HG03378 (cell line): Measurements from ENCODE around the gene ATP8A2.

Experiments
- ATAC-seq: cut with Tn5 transposase; IDR thresholded peaks from one replicate; pipeline ENCODE4 v1.9.1; 2021; ENCODE audit warnings: mild to moderate bottlenecking, moderate library complexity; ENCODE audit not compliant: unreplicated experiment

The ATP8A2 gene

DNA sequence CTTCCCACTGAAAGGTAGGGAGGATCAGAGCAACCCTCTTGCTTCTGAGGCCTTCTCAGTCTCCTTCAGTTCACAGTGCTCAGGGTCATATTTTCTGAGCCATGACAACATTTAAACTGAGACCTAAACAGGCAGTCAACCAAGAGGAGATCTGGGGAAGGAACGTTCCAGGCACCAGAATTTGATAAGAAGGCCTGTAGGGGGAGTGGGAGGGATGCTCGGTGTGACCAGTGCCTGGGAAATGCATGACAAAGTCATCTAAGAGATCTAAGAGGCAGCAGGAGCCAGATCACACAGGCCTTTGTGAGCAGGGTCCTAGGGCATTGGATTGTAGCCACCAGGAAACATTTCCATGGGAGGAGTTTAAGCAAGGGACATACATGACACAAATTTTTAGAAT, 608.5 kb downstream of the ATP8A2 start:
- ATAC-seq: no peak

GRCh38 chr13:25981060-25981459, 609.3 kb downstream of the ATP8A2 start:
- no peak for ATAC-seq

DNA sequence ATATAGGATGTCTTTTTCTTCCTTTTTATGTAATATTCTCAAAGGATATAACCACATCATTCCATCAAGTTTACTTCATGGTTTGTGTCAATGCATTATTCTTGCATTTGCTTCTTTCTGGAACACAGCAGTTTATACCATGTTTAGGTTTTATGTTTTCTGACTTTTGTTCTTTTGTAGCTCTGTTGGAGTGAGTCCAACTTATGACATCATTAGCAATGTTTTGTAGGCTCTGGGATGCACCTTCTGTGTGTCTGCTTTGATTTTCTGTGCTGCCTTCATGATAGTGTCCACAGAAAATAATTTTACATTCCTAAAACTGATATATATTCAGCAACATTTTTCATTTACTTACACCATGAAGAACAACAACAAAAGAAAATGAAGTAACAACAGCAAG, 611.1 kb downstream of the ATP8A2 start:
- no peak for ATAC-seq

DNA sequence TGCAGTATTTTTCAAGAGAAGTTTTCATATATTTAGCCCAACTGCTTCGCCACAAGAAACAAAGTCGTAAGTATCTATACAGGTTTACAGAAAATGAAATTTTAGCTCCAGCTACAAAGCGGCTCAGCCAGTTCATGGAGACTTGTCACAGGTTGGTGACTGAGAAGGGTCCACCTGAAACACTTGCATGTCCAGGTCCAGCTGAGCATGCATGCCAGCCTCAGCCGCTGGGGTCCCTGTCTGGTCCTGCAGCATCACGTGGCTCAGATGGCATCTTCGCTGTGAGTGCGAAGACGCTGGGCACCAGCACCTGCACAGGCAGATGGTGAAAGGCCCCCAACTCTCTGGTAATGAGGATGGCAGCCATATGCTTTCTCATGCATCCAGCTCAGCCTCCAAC, 616.2 kb downstream of the ATP8A2 start:
- ATAC-seq: no peak

DNA sequence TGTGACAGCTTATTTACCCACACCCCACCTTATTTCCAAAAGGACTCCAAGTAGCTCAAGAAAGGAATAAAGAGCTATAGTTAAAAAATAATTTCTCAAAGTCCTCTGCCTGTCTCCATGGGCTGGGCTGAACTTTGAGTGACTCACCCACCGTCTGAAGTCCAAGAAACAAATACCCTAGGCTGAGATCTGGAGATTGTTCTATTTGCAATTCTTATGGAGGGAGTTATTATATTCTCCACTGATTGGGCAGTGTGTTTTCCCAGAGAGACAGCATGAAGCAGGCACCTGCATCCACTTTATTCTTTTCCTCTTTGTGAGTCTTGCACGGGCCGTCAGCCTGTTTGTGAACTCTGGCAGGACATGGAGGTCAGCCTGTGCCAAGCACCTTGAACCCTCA, 616.9 kb downstream of the ATP8A2 start:
- no peak for ATAC-seq

- no peak for ATAC-seq
These were observed 619.0 kb downstream of the ATP8A2 start for GRCh38 chr13:25990801-25991200.

GRCh38 chr13:25992076-25992475, 620.3 kb downstream of the ATP8A2 start:
- ATAC-seq: no peak

- no peak for ATAC-seq
These were observed 635.7 kb downstream of the ATP8A2 start for GRCh38 chr13:26007261-26008125.

GRCh38 chr13:26010487-26011207, 638.9 kb downstream of the ATP8A2 start:
- no peak for ATAC-seq

GRCh38 chr13:26011208-26011573, 639.4 kb downstream of the ATP8A2 start:
- no peak for ATAC-seq

- no peak for ATAC-seq
These were observed 640.4 kb downstream of the ATP8A2 start for GRCh38 chr13:26011996-26012821.

GRCh38 chr13:26012995-26013394, 641.2 kb downstream of the ATP8A2 start:
- no peak for ATAC-seq

GRCh38 chr13:26015271-26016125, 643.7 kb downstream of the ATP8A2 start:
- no peak for ATAC-seq

- ATAC-seq: no peak
These were observed 644.4 kb downstream of the ATP8A2 start for GRCh38 chr13:26016189-26016588.

DNA sequence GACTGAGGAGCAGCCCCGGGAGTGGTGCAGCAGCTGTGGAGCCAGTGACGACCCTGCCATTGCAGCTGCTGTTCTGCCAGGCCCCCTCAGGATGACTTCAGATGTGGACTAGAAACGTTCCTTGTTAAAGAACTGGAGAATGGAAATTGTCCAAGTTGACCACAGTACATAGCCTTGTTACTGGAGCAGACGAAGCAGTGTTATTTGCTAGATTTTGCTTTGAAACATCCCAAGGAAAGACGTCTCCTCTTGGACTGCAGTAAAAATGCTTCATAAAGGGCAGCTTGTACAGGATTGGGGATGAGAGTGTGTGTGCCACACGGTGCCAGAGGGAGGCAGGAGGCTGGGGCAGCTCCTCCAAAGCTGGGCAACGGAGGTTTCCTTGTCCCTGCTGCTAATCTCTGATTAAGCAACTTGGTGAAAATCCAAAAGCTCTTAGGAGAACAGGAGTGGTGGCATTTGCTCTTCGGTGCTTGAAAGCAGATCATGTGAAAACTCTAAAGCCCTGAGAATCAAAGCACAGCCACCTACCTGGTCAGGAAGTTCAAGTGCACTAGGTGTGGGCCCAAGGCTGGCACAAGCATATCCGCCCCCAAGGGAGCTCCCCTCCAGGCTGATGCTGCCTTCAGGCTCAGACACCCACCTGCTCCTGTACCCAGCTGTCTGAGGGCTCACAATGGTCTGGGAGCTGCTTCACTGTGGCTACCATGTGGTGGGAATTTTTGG, 645.6 kb downstream of the ATP8A2 start:
- ATAC-seq: no peak

DNA sequence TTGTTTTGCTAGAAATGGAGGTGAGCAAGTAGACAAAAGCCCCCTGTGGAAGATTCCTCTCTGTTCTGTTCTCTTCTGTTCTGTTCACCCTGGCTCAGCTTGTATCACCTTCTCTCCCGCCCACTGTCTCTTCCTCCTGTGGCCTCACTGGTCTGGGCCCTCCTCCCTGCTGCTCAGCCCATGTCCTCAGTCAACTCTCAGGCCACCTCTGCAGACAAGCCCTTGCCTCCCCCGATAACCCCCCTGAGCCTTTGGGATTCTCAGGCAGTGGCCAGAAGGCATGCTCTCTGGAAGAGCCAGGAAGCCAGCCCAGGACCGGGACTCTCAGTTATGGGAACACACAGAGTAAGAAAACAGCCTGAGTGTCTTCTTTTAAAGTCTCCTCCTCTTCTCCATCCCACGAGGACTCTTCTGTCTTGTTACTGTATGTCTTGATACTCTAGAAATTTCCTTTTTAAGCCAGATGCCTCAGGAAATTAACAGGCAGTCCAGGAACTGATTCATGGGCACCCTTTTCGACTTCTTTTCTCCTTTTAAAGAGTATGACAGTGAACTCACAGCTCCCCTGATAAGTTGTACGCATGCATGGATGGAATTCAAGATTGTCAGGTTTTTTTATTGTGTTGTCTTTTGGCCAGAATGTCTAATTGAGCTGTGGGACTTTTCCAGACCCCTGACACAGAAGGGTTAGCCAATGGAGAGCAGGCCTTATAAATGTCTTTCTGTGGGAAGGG, 646.3 kb downstream of the ATP8A2 start:
- ATAC-seq: no peak

GRCh38 chr13:26019251-26019650, 647.5 kb downstream of the ATP8A2 start:
- no peak for ATAC-seq

GRCh38 chr13:26019881-26020870, 648.4 kb downstream of the ATP8A2 start:
- ATAC-seq: no peak
